WERI-Rb-1 (cell line): ENCODE data around the gene TUFM.
"Not testable (repeated sequence)": the region's sequence is repeated elsewhere in the genome, so short reads cannot be mapped to it uniquely, and the experiment has no call there.

Source experiments
- DNase-seq: peaks from one replicate; pipeline ENCODE4 v3.0.0-alpha.2; 2020
- H3K27ac ChIP-seq: fragments of 250-450 bp; sonication (Bioruptor Pico); 2 replicates; pipeline ENCODE4 v1.5.1; 2020; ENCODE audit warnings: mild to moderate bottlenecking, moderate library complexity
- H3K27me3 ChIP-seq: fragments of 250-450 bp; sonication (Bioruptor Pico); 2 replicates; pipeline ENCODE4 v1.5.1; 2021; ENCODE audit warnings: mild to moderate bottlenecking, low read depth, moderate library complexity; ENCODE audit not compliant: insufficient read depth, severe bottlenecking
- H3K36me3 ChIP-seq: fragments of 250-450 bp; sonication (Bioruptor Pico); 2 replicates; pipeline ENCODE4 v1.5.1; 2020; ENCODE audit warnings: mild to moderate bottlenecking, moderate library complexity
- H3K4me3 ChIP-seq: 2 replicates; pipeline ENCODE4 v1.5.1; 2011; ENCODE audit warnings: low read depth, mild to moderate bottlenecking, control low read depth, low read length
- H3K9me3 ChIP-seq: fragments of 250-450 bp; sonication (Bioruptor Pico); 2 replicates; pipeline ENCODE4 v1.5.1; 2021; ENCODE audit warnings: mild to moderate bottlenecking, moderate library complexity; ENCODE audit not compliant: severe bottlenecking
- CTCF ChIP-seq: IDR thresholded peaks from 2 replicates; pipeline ENCODE4 v1.5.1; 2011; ENCODE audit warnings: low read depth, mild to moderate bottlenecking, control low read depth, inconsistent platforms, low read length

Gene TUFM

DNA sequence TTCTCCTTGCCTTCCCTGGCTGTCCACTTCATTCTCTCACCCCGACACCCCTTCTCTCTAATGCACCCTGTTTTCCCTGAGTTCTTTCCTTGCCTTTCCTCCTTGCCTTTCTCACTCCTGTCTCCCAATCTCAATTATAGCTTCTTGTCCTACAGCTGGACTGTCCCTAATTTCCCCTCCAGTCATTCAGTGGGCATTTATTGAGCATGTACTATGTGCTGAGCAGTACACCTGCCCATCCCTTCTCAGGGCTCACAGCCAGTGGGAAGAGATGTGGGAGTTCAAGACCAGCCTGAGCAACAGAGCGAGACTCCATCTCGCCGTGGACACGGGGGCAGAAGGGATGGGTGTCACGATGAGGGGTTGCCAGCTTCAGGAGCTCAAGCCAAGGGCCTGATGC lies 37.9 kb upstream of the TUFM start:
- Histone ChIP-seq H3K27me3 (no peaks in the 10 kb centered on the region), H3K4me3 (no peak overlapping the region), H3K36me3 (peaks cover 36% of the 10 kb centered on the region), H3K27ac (peak overlapping the region; percentile 75; the same call in 1 of the 2 replicates), H3K9me3 (no peaks in the 10 kb centered on the region)
- DNase-seq, result no peak
- TF ChIP-seq CTCF, result no peak

DNA sequence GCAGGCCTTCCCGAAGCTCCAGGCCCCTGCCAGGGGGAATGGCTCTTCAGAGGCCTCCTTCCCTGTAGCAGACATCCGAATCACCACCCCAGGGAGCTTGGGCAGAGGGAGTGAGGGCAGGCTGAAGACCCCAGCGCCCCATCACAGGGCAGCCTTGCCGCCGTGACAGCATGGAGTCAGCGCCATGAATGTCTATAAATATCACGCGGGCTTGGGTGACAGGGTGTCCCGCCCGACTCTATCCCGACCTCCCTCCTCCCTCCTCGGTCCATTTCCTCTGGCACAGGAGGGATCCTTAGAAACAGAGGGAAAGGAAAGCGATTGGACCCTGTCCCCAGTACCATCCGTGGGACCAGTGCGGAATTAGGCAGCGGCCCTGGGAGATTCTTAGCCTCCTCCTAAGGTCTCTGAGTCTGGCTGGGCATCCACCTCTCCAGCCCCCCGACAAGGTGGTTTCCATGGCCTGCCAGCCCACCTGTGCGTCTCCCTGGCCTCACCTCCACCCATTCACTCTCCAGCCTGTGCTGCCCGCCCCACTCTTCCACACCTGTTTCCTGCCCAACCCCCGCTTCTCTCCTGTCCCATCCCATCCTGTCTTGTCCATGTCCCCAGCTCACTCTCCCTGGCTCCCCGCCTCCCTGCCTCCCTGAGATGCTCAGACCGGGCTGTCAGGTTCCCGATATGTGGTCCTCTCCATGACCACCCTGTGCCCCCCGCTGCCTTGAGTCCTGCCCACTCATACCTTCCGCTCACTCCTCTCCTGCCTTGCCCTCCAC lies 37.3 kb upstream of the TUFM start:
- Histone ChIP-seq H3K36me3 (peaks cover 31% of the 10 kb centered on the region), H3K9me3 (no peaks in the 10 kb centered on the region), H3K27me3 (no peaks in the 10 kb centered on the region), H3K4me3 (no peak overlapping the region), H3K27ac (peak overlapping the region; percentile 75)
- TF ChIP-seq CTCF, result no peak
- DNase-seq, result no peak

DNA sequence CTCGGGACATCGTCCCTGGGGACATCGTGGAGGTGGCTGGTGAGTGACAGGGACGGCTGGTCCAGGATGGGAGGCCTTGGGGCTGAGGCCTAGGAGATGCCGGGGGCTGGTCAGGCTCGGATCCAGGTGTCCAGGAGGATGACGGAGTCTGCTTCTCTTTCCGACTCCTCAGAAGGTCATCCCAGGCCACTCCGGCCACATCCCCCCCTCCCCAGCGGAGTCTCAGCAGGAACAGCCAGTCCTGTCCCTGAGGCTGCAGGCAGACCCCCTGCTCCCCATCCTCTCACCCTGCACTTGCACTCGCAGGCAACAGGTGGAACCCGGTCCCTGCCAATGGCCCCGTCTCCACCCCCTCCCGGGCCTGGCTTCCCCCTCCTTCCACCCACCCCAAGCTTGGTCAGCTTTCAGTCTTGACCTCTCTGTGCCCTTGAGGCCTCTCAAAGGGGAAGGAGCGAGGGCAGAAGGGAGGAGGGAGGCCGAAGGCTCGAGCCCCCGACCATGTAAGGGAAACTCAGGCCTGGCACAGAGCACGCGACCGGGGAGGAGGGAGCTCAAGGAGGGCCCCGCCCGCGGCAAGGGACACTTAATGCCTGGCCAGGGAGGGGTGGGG lies 36.5 kb upstream of the TUFM start:
- Histone ChIP-seq H3K9me3 (no peaks in the 10 kb centered on the region), H3K27me3 (no peaks in the 10 kb centered on the region), H3K36me3 (peaks cover 25% of the 10 kb centered on the region), H3K4me3 (no peak overlapping the region), H3K27ac (peak overlapping the region; percentile 75)
- TF ChIP-seq CTCF, result peak; percentile 54
- peak; percentile 80 for DNase-seq

- H3K4me3 ChIP-seq, H3K27ac ChIP-seq, DNase-seq, H3K27me3 ChIP-seq, H3K9me3 ChIP-seq: not testable (repeated sequence)
- peaks cover 18% of the 10 kb centered on the region for H3K36me3 ChIP-seq
Measured at GRCh38 chr16:28881565-28881964, 35.4 kb upstream of the TUFM start.

DNA sequence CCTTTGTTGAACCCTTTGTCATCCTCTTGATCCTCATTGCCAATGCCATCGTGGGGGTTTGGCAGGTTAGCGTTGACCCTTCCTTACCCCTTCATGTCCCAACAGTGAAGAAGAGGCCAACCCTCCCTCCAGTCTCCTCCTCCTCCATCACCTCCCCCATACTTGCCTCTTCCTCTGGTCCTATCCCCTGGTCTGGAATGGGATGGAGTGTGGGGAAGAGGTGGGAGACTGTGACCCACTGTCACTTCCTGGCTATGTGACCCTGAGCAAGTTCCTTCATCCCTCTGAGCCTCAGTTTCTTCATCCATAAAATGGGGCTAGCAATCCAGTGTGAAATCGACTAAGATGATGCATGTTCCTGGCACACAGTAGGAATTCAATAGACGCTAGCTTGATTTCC lies 34.8 kb upstream of the TUFM start:
- Histone ChIP-seq H3K27me3 (no peaks in the 10 kb centered on the region), H3K9me3 (no peaks in the 10 kb centered on the region), H3K4me3 (peak overlapping the region; percentile 28), H3K36me3 (peaks cover 17% of the 10 kb centered on the region), H3K27ac (peak overlapping the region; percentile 95)
- TF ChIP-seq CTCF, result no peak
- no peak for DNase-seq

GRCh38 chr16:28880589-28880915 lies 34.4 kb upstream of the TUFM start:
- H3K9me3 ChIP-seq, result no peaks in the 10 kb centered on the region
- no peaks in the 10 kb centered on the region for H3K27me3 ChIP-seq
- peak overlapping the region; percentile 95 for H3K27ac ChIP-seq
- DNase-seq, result no peak
- H3K4me3 ChIP-seq, result peak overlapping the region; percentile 28
- H3K36me3 ChIP-seq, result peaks cover 13% of the 10 kb centered on the region
- peak; percentile 10; the same call in 1 of the 2 replicates for TF ChIP-seq CTCF
